Mesenchymal stem cell (in vitro differentiated cells and primary cell): ENCODE data around the gene NIPA2.

Experiments
- DNase-seq: peaks from one replicate; pipeline ENCODE4 v3.0.0-alpha.2; 2013
- H2AFZ ChIP-seq: one replicate; pipeline ENCODE4 v1.6.1; 2013; ENCODE audit warnings: low read depth, mild to moderate bottlenecking, control low read depth, inconsistent platforms, low read length, moderate library complexity
- H2AK5ac ChIP-seq: 2 replicates; pipeline ENCODE4 v1.6.1; 2013; ENCODE audit warnings: low read length, moderate library complexity, mild to moderate bottlenecking, inconsistent platforms; ENCODE audit not compliant: severe bottlenecking
- H2BK120ac ChIP-seq: one replicate; pipeline ENCODE4 v1.6.1; 2013; ENCODE audit warnings: low read depth, mild to moderate bottlenecking, inconsistent platforms, low read length, moderate library complexity
- H2BK12ac ChIP-seq, 2 experiments: one replicate each; pipeline ENCODE4 v1.6.1; 2013; ENCODE audit warnings: inconsistent platforms in 2 of 2, low read length in 2 of 2, mild to moderate bottlenecking in 2 of 2, moderate library complexity in 2 of 2, control low read depth in 1 of 2
- H2BK15ac ChIP-seq: one replicate; pipeline ENCODE4 v1.6.1; 2013; ENCODE audit warnings: mild to moderate bottlenecking, low read depth, inconsistent platforms; ENCODE audit not compliant: poor library complexity, severe bottlenecking
- H2BK5ac ChIP-seq: 2 replicates; pipeline ENCODE4 v1.6.1; 2013; ENCODE audit warnings: low read depth, mild to moderate bottlenecking, low read length, control low read depth, inconsistent platforms; ENCODE audit not compliant: poor library complexity, severe bottlenecking
- H3K14ac ChIP-seq, 2 experiments: one replicate each; pipeline ENCODE4 v1.6.1; 2013; ENCODE audit warnings: inconsistent platforms in 2 of 2, low read length in 2 of 2, control low read depth in 1 of 2, mild to moderate bottlenecking in 1 of 2, moderate library complexity in 1 of 2
- H3K18ac ChIP-seq, 2 experiments: one replicate each; pipeline ENCODE4 v1.6.1; 2013; ENCODE audit warnings: inconsistent platforms in 2 of 2, low read length in 2 of 2, control low read depth in 1 of 2, low read depth in 1 of 2, mild to moderate bottlenecking in 1 of 2
- H3K23ac ChIP-seq, 2 experiments: one replicate each; pipeline ENCODE4 v1.6.1; 2013; ENCODE audit warnings: inconsistent platforms in 2 of 2, low read length in 2 of 2, mild to moderate bottlenecking in 2 of 2, moderate library complexity in 2 of 2, control low read depth in 1 of 2
- H3K27ac ChIP-seq: 2 replicates; pipeline ENCODE4 v1.5.1; 2013; ENCODE audit warnings: mild to moderate bottlenecking, moderate library complexity, low read length, control low read depth, inconsistent platforms; ENCODE audit not compliant: poor library complexity, severe bottlenecking
- H3K27me3 ChIP-seq, 2 experiments: 2 replicates each; pipeline versions ENCODE4 v1.6.1 to v1.7.0; 2013; ENCODE audit warnings: low read length in 2 of 2, mild to moderate bottlenecking in 2 of 2, moderate library complexity in 2 of 2, control low read depth in 1 of 2, inconsistent platforms in 1 of 2; ENCODE audit not compliant: control insufficient read depth in 1 of 2, insufficient read depth in 1 of 2
- H3K36me3 ChIP-seq, 2 experiments: 2 replicates each; pipeline versions ENCODE4 v1.6.1 to v1.7.0; 2013; ENCODE audit warnings: low read length in 2 of 2, control low read depth in 1 of 2, inconsistent platforms in 1 of 2, low read depth in 1 of 2, mild to moderate bottlenecking in 1 of 2; ENCODE audit not compliant: insufficient read depth in 2 of 2, control insufficient read depth in 1 of 2
- H3K4ac ChIP-seq, 2 experiments: one replicate each; pipeline ENCODE4 v1.6.1; 2013; ENCODE audit warnings: inconsistent platforms in 2 of 2, low read length in 2 of 2, mild to moderate bottlenecking in 2 of 2, moderate library complexity in 2 of 2, control low read depth in 1 of 2, low read depth in 1 of 2
- H3K4me1 ChIP-seq: 2 replicates; pipeline ENCODE4 v1.6.1; 2013; ENCODE audit warnings: low read depth, low read length, control low read depth; ENCODE audit not compliant: control insufficient read depth, insufficient read depth
- H3K4me2 ChIP-seq: 2 replicates; pipeline ENCODE4 v1.6.1; 2013; ENCODE audit warnings: low read length, mild to moderate bottlenecking, inconsistent platforms; ENCODE audit not compliant: poor library complexity, severe bottlenecking
- H3K4me3 ChIP-seq, 2 experiments: 2 replicates each; pipeline versions ENCODE4 v1.5.1 to v1.7.0; 2013; ENCODE audit warnings: low read length in 2 of 2, mild to moderate bottlenecking in 2 of 2, control low read depth in 1 of 2, low read depth in 1 of 2; ENCODE audit not compliant: insufficient read depth in 1 of 2
- H3K79me1 ChIP-seq: replicated peaks from 2 replicates; pipeline ENCODE4 v1.6.1; 2013; ENCODE audit warnings: mild to moderate bottlenecking, control low read depth, low read length, inconsistent platforms; ENCODE audit not compliant: poor library complexity, severe bottlenecking
- H3K9ac ChIP-seq: 2 replicates; pipeline ENCODE4 v1.7.0; 2013; ENCODE audit warnings: mild to moderate bottlenecking, low read length, moderate library complexity
- H3K9me3 ChIP-seq: 2 replicates; pipeline ENCODE4 v1.7.0; 2013; ENCODE audit warnings: mild to moderate bottlenecking, low read length; ENCODE audit not compliant: control insufficient read depth
- H4K8ac ChIP-seq: one replicate; pipeline ENCODE4 v1.6.1; 2013; ENCODE audit warnings: inconsistent platforms, mild to moderate bottlenecking, low read length, moderate library complexity
- H4K91ac ChIP-seq: one replicate; pipeline ENCODE4 v1.6.1; 2013; ENCODE audit warnings: mild to moderate bottlenecking, low read length, inconsistent platforms
- WGBS: methylation state at CpG from one replicate; pipeline ENCODE4 v1.1.7; 2013; ENCODE audit warnings: mixed read lengths; 5-methylcytosine and 5-hydroxymethylcytosine counted together

The NIPA2 gene

DNA sequence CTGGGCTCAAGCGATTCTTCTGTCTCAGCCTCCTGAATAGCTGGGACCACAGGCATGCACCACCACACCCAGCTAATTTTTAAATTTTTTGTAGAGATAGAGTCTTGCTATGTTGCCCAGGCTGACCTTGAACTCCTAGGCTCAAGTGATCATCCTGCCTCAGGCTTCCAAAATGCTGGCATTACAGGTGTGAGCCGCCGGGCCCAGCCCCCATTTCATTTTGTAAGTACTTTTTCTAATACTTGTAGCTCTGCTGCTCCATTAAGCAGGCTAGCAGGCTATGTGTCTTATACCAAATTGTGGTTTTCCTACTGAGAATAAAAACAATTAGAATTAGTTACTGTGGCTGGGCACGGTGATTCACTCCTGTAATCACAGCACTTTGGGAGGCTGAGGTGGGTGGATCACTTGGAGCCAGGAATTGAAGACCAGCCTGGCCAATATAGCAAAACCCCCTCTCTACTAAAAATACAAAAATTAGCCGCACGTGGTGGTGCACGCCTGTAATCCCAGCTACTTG is 29.6 kb upstream of the NIPA2 start:
- no peak overlapping the region for H4K91ac ChIP-seq
- 98% methylated on average over 7 of the region's 7 CpGs for WGBS
- no peak for DNase-seq

DNA sequence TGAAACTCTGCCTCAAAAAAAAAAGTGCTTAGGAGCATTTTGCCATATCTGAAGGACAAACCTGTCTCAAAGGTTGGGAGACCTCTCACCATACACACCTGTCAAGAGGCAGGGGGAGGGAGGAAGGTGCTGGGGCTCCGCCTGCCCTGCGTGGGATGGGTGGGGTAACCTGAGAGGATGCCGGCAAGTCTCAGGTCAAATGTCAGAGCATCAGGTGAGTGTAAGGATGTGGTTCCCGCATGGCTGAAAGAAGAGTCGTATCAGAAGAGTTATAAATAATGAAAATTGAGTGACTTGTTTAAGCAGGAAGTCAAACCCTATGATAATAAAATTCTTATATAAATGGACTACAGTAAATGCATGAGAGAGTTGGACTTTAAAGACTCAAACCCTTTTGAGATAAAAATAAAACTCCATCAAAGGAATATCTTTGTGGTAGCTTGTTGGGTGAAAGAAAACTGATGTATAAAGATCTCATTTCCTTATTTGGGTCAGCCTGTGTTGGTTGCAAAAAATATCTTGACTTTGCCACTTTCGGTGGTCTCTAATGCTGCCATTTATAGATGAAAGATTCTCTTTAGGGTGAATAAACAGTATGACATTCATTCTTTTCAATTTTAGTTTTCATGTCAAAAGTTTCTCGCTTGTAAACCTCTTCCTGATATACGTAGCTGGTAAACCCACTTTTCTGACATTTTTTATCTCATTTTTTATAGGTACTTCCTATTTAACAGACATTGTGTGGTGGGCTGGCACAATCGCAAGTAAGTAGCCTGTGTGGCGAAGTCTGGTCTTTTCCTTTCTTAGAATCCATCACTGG is 28.2 kb upstream of the NIPA2 start:
- WGBS: 94% methylated on average over 6 of the region's 10 CpGs
- H3K4me3 ChIP-seq: no peak overlapping the region

More for the DNA sequence above, 29.6 kb upstream of the NIPA2 start:
- Histone ChIP-seq H3K4me3 (no peak overlapping the region), H2BK5ac (no peak overlapping the region), H2AK5ac (no peak overlapping the region), H4K8ac (no peak overlapping the region), H3K9ac (no peak overlapping the region), H3K9me3 (no peaks in the 10 kb centered on the region), H3K27me3 (no peaks in the 10 kb centered on the region), H2BK15ac (no peak overlapping the region), H3K36me3 (no peaks in the 10 kb centered on the region), H3K18ac (no peak overlapping the region), H3K14ac (no peak overlapping the region), H3K4me1 (peaks cover 5% of the 10 kb centered on the region), H2AFZ (no peak overlapping the region), H2BK120ac (no peak overlapping the region), H3K4ac (no peak overlapping the region), H3K79me1 (peaks cover 11% of the 10 kb centered on the region), H3K27ac (no peak overlapping the region), H2BK12ac (no peak overlapping the region), H3K4me2 (no peak overlapping the region), H3K23ac (no peak overlapping the region)

DNA sequence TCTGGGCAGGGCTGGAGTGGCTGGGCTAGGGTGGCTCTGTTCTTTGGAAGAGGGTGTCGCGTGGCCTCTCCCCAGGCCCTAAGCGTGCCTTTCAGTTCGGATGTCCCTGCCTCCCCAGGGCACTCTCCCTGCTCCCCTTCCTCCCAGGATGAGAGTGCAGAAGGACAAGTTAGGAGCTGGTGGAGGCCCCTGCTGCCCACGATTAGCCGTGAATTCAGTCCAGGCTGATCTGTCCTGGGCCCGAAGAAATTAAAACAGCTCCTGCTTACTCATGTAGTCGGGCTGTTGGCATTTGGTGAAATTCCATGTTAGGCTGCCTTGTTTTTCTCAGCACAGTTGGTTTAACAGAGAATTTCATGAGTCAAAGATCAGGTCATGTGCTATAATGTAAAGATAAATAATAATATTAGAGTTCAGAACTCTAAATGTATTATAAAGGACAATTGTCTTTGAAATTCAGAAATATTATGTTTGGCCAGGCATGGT is 27.6 kb upstream of the NIPA2 start:
- no peaks in the 10 kb centered on the region for H3K9me3 ChIP-seq
- H3K4me3 ChIP-seq: no peak overlapping the region
- H3K27me3 ChIP-seq: no peaks in the 10 kb centered on the region
- H2BK5ac ChIP-seq: no peak overlapping the region
- H3K4ac ChIP-seq: no peak overlapping the region
- no peak overlapping the region for H3K18ac ChIP-seq
- H3K14ac ChIP-seq: no peak overlapping the region
- no peak overlapping the region for H3K23ac ChIP-seq
- no peak overlapping the region for H2AFZ ChIP-seq
- H4K8ac ChIP-seq: no peak overlapping the region
- peaks cover 0 to 3% of the 10 kb centered on the region in 2 experiments for H3K36me3 ChIP-seq
- DNase-seq: no peak
- no peak overlapping the region for H2BK15ac ChIP-seq
- peaks cover 5% of the 10 kb centered on the region for H3K4me1 ChIP-seq
- H3K9ac ChIP-seq: no peak overlapping the region
- 92% methylated on average over 6 of the region's 8 CpGs for WGBS
- H2BK120ac ChIP-seq: no peak overlapping the region
- no peak overlapping the region for H2BK12ac ChIP-seq
- H4K91ac ChIP-seq: no peak overlapping the region
- H2AK5ac ChIP-seq: no peak overlapping the region
- H3K79me1 ChIP-seq: peaks cover 9% of the 10 kb centered on the region
- H3K4me2 ChIP-seq: no peak overlapping the region
- no peak overlapping the region for H3K27ac ChIP-seq

More for the DNA sequence above, 28.2 kb upstream of the NIPA2 start:
- H4K8ac ChIP-seq: no peak overlapping the region
- peaks cover 0 to 3% of the 10 kb centered on the region in 2 experiments for H3K36me3 ChIP-seq
- H3K23ac ChIP-seq: no peak overlapping the region
- H3K14ac ChIP-seq: no peak overlapping the region
- peaks cover 9% of the 10 kb centered on the region for H3K79me1 ChIP-seq
- H3K4ac ChIP-seq: no peak overlapping the region
- no peaks in the 10 kb centered on the region for H3K27me3 ChIP-seq
- DNase-seq: no peak
- H2BK5ac ChIP-seq: no peak overlapping the region
- H3K4me2 ChIP-seq: no peak overlapping the region
- no peak overlapping the region for H3K18ac ChIP-seq
- no peak overlapping the region for H2BK12ac ChIP-seq
- no peak overlapping the region for H3K27ac ChIP-seq
- peaks cover 5% of the 10 kb centered on the region for H3K4me1 ChIP-seq
- no peak overlapping the region for H2BK120ac ChIP-seq
- H3K9me3 ChIP-seq: no peaks in the 10 kb centered on the region
- H4K91ac ChIP-seq: no peak overlapping the region
- H2AK5ac ChIP-seq: no peak overlapping the region
- H3K9ac ChIP-seq: no peak overlapping the region
- no peak overlapping the region for H2BK15ac ChIP-seq
- H2AFZ ChIP-seq: no peak overlapping the region

DNA sequence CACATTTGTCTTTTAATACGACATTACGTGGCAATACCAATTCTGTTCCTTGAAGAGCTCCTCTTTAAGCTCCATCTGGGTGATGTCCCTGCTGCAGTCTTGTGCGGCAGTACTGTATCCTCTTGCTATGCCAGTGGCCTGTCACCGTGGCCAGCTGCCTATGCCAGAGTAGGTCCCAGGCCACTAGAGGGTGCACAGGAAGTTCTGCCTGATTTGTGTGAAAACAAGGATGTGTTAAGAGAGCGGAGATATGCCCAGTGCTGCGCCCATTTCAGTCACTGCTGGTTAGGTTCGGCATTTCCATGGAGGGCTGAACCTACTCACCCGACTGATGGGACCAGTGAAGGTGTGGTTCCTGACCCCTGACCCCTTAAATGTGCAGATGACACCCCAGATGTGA is 26.8 kb upstream of the NIPA2 start:
- Histone ChIP-seq H2AFZ (no peak overlapping the region), H3K4me2 (no peak overlapping the region), H3K18ac (no peak overlapping the region), H3K4me1 (peaks cover 5% of the 10 kb centered on the region), H3K9me3 (no peaks in the 10 kb centered on the region), H4K91ac (no peak overlapping the region), H2AK5ac (no peak overlapping the region), H3K9ac (no peak overlapping the region), H3K4ac (no peak overlapping the region), H3K27me3 (no peaks in the 10 kb centered on the region), H2BK15ac (no peak overlapping the region), H3K36me3 (peaks cover 0 to 3% of the 10 kb centered on the region in 2 experiments), H3K4me3 (no peak overlapping the region), H2BK5ac (no peak overlapping the region), H2BK120ac (no peak overlapping the region), H3K23ac (no peak overlapping the region), H3K79me1 (peaks cover 9% of the 10 kb centered on the region), H2BK12ac (no peak overlapping the region), H4K8ac (no peak overlapping the region), H3K14ac (no peak overlapping the region), H3K27ac (no peak overlapping the region)
- WGBS: 87% methylated on average over 8 of the region's 8 CpGs
- peak; percentile 37 for DNase-seq
